ENCODE measurements around the gene SEC14L3. TPM values are rescaled to one million over a fixed set of nuclear protein-coding genes. Genes with fewer than 3 reads are reported as not detected.

The SEC14L3 gene
- 0.60 TPM for total RNA-seq

- DNase-seq (ENCODE audit: low spot score) (peak; percentile 92), ATAC-seq (peak; percentile 85)
These were observed at the start of gene SEC14L3 for GRCh38 chr22:30471616-30472318. Gene SEC14L3, minus strand, starts transcription at chr22:30472017. Its CDS starts 59 bp downstream, at chr22:30471958.

GRCh38 chr22:30519842-30520425 is 48.1 kb upstream of the SEC14L3 start:
- DNase-seq (ENCODE audit: low spot score): no peak
- ATAC-seq: no peak

GRCh38 chr22:30516731-30517130 is 44.9 kb upstream of the SEC14L3 start:
- DNase-seq (ENCODE audit: low spot score): no peak
- ATAC-seq: no peak

- DNase-seq (ENCODE audit: low spot score) (no peak), ATAC-seq (no peak)
These were observed 44.5 kb upstream of the SEC14L3 start for GRCh38 chr22:30516273-30516672.

GRCh38 chr22:30514252-30514651 is 42.4 kb upstream of the SEC14L3 start:
- peak; percentile 79 for ATAC-seq
- DNase-seq (ENCODE audit: low spot score): no peak

- no peak for ATAC-seq
- DNase-seq (ENCODE audit: low spot score): no peak
These were observed 41.6 kb upstream of the SEC14L3 start for GRCh38 chr22:30513462-30513861.

- no peak for ATAC-seq
These were observed 40.1 kb upstream of the SEC14L3 start for GRCh38 chr22:30511911-30512310.

GRCh38 chr22:30511109-30511508 is 39.3 kb upstream of the SEC14L3 start:
- ATAC-seq (no peak), DNase-seq (ENCODE audit: low spot score) (no peak)

More at GRCh38 chr22:30511911-30512310, 40.1 kb upstream of the SEC14L3 start:
- no peak for DNase-seq (ENCODE audit: low spot score)

- DNase-seq (ENCODE audit: low spot score): no peak
- no peak for ATAC-seq
These were observed 36.4 kb upstream of the SEC14L3 start for GRCh38 chr22:30508216-30508615.

- DNase-seq (ENCODE audit: low spot score) (no peak), ATAC-seq (no peak)
These were observed 35.9 kb upstream of the SEC14L3 start for GRCh38 chr22:30507670-30508069.

GRCh38 chr22:30506507-30506968 is 34.7 kb upstream of the SEC14L3 start:
- ATAC-seq (peak; percentile 61), DNase-seq (ENCODE audit: low spot score) (peak; percentile 93)

- no peak for ATAC-seq
- no peak for DNase-seq (ENCODE audit: low spot score)
These were observed 31.7 kb upstream of the SEC14L3 start for GRCh38 chr22:30503551-30503950.

GRCh38 chr22:30502911-30503310 is 31.1 kb upstream of the SEC14L3 start:
- DNase-seq (ENCODE audit: low spot score) (no peak), ATAC-seq (no peak)

- DNase-seq (ENCODE audit: low spot score) (no peak), ATAC-seq (no peak)
These were observed 30.3 kb upstream of the SEC14L3 start for GRCh38 chr22:30502153-30502552.

- DNase-seq (ENCODE audit: low spot score): no peak
- no peak for ATAC-seq
These were observed 28.8 kb upstream of the SEC14L3 start for GRCh38 chr22:30500628-30501027.

GRCh38 chr22:30497466-30498150 is 25.8 kb upstream of the SEC14L3 start:
- ATAC-seq (peak; percentile 92), DNase-seq (ENCODE audit: low spot score) (no peak)

- DNase-seq (ENCODE audit: low spot score) (no peak), ATAC-seq (no peak)
These were observed 23.4 kb upstream of the SEC14L3 start for GRCh38 chr22:30495041-30495784.

- no peak for ATAC-seq
- DNase-seq (ENCODE audit: low spot score): no peak
These were observed 20.3 kb upstream of the SEC14L3 start for GRCh38 chr22:30492144-30492543.

- DNase-seq (ENCODE audit: low spot score) (no peak), ATAC-seq (no peak)
These were observed 19.6 kb upstream of the SEC14L3 start for GRCh38 chr22:30491381-30491780.

- ATAC-seq (no peak), DNase-seq (ENCODE audit: low spot score) (no peak)
These were observed 18.6 kb upstream of the SEC14L3 start for GRCh38 chr22:30490399-30490798.

GRCh38 chr22:30488121-30488520 is 16.3 kb upstream of the SEC14L3 start:
- DNase-seq (ENCODE audit: low spot score) (no peak), ATAC-seq (peak; percentile 8)

Measured in left lobe of liver (tissue), 2 donors.